Thoracic aorta (tissue), 2 donors: Measurements from ENCODE around the gene SLC35G3. TPM values are rescaled to one million over a fixed set of nuclear protein-coding genes. Genes with fewer than 3 reads are reported as not detected.

ENCODE experiments used
- ATAC-seq: fragments of 150-250 bp; one replicate; pipeline ENCODE4 v1.8.0; 2017; ENCODE audit warnings: low read depth; ENCODE audit not compliant: insufficient number of reproducible peaks, low FRiP score
- DNase-seq: peaks from one replicate; pipeline ENCODE4 v3.0.0-alpha.2; 2020; ENCODE audit warnings: low spot score
- H3K27ac ChIP-seq, 2 donors: fragments of 200-600 bp; sonication (generic); 1 replicate in 1 of 2; 2 replicates in 1 of 2; pipeline ENCODE4 v1.5.1; 2016; ENCODE audit warnings: mild to moderate bottlenecking in 2 of 2, moderate library complexity in 2 of 2
- H3K27me3 ChIP-seq: fragments of 200-600 bp; sonication (generic); replicated peaks from 2 replicates; pipeline ENCODE4 v1.6.0; 2016; ENCODE audit warnings: mild to moderate bottlenecking; ENCODE audit not compliant: insufficient read depth
- H3K36me3 ChIP-seq: fragments of 200-600 bp; sonication (generic); one replicate; pipeline ENCODE4 v1.5.1; 2016
- H3K4me1 ChIP-seq, 2 donors: fragments of 200-600 bp; sonication (generic); 1 replicate in 1 of 2; 2 replicates in 1 of 2; pipeline versions ENCODE4 v1.5.1 to v1.6.0; 2016; ENCODE audit warnings: low read depth in 2 of 2, mild to moderate bottlenecking in 1 of 2; ENCODE audit not compliant: control insufficient read depth in 1 of 2
- H3K4me3 ChIP-seq: fragments of 200-600 bp; sonication (generic); 2 replicates; pipeline ENCODE4 v1.5.1; 2016; ENCODE audit warnings: mild to moderate bottlenecking
- H3K9me3 ChIP-seq: fragments of 200-600 bp; sonication (generic); 2 replicates; pipeline ENCODE4 v1.5.1; 2016
- total RNA-seq, 2 donors: library from RNA; depleted of rRNA; stranded (reverse); fragments of >200 nt; gene quantifications; one replicate each; pipeline versions ENCODE4 v1.1.0 to v1.2.3, GENCODE V29; 2016
- TF ChIP-seq, protein P1 (sequence below): fragments of 200-600 bp; sonication (generic); IDR thresholded peaks from one replicate; pipeline ENCODE4 v1.5.1; 2019; ENCODE audit warnings: antibody characterized with exemption

Gene SLC35G3
- total RNA-seq, 2 donors from 2014 or later, result not detected

DNA sequence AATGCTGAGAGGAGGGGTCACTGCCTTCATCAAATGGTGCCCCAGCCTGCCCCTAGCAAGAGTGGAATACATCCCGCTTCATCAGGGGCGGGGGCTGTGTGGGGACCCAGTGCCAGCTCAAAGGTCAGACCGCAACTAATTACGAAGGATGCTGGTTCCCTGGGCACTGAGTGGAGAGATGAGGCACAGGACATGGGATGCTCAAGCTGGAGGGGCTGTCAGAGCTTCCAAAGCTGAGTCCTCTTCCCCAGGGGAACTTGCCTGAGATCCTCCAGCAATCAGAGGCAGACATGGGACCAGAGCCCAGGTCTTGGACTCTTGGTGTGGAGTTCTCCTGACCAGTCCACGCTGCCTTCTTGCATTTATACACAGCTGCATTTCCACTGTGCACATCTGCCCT is 27.7 kb downstream of the SLC35G3 start:
- Histone ChIP-seq H3K27ac (no peak overlapping the region), H3K4me3 (no peak overlapping the region), H3K36me3 (no peaks in the 10 kb centered on the region), H3K9me3 (no peaks in the 10 kb centered on the region), H3K4me1 (no peaks in the 10 kb centered on the region), H3K27me3 (no peaks in the 10 kb centered on the region)
- DNase-seq (no peak), ATAC-seq (no peak)
- TF ChIP-seq, protein P1, sequence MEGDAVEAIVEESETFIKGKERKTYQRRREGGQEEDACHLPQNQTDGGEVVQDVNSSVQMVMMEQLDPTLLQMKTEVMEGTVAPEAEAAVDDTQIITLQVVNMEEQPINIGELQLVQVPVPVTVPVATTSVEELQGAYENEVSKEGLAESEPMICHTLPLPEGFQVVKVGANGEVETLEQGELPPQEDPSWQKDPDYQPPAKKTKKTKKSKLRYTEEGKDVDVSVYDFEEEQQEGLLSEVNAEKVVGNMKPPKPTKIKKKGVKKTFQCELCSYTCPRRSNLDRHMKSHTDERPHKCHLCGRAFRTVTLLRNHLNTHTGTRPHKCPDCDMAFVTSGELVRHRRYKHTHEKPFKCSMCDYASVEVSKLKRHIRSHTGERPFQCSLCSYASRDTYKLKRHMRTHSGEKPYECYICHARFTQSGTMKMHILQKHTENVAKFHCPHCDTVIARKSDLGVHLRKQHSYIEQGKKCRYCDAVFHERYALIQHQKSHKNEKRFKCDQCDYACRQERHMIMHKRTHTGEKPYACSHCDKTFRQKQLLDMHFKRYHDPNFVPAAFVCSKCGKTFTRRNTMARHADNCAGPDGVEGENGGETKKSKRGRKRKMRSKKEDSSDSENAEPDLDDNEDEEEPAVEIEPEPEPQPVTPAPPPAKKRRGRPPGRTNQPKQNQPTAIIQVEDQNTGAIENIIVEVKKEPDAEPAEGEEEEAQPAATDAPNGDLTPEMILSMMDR, result no peak

DNA sequence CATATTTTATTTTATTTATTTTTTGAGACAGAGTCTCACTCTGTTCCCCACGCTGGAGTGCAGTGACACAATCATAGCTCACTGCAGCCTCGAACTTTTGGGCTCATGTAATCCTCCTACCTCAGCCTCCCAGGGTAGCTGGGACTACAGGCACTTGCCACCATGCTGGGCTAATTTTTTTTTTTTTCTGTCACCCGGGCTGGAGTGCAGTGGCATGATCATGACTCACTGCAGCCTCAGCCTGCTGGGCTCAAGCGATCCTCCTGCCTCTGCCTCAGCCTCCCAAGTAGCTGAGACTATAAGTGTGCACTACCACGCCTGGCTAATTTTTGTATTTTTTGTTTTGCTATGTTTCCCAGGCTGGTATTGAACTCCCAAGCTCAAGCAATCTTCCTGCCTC is 29.5 kb downstream of the SLC35G3 start:
- Histone ChIP-seq H3K9me3 (no peaks in the 10 kb centered on the region), H3K36me3 (no peaks in the 10 kb centered on the region), H3K27me3 (no peaks in the 10 kb centered on the region), H3K4me3 (no peak overlapping the region), H3K4me1 (no peaks in the 10 kb centered on the region), H3K27ac (no peak overlapping the region)
- ATAC-seq (no peak), DNase-seq (no peak)
- TF ChIP-seq, protein P1, result no peak

DNA sequence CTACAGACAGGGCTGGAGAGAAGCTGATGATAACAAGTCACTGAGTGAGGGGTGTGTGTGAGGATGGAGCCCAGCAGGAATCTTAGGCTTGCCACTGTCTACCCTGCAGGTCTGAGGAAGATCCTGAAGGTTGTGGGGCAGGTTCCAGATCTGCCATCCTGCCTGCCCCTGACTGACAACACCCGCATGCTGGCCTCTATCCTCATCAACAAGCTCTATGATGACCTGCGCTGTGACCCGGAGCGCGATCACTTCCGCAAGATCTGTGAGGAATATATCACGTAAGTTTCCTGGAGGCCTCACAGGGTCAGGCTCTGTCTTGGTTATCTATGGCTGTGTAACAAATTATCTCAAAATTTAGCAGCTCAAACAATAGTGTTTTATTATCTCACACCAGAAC is 30.3 kb downstream of the SLC35G3 start:
- no peak for DNase-seq
- Histone ChIP-seq H3K27ac (no peak overlapping the region), H3K27me3 (no peaks in the 10 kb centered on the region), H3K4me3 (no peak overlapping the region), H3K36me3 (no peaks in the 10 kb centered on the region), H3K4me1 (no peaks in the 10 kb centered on the region), H3K9me3 (no peaks in the 10 kb centered on the region)
- TF ChIP-seq, protein P1, result no peak
- ATAC-seq, result no peak

DNA sequence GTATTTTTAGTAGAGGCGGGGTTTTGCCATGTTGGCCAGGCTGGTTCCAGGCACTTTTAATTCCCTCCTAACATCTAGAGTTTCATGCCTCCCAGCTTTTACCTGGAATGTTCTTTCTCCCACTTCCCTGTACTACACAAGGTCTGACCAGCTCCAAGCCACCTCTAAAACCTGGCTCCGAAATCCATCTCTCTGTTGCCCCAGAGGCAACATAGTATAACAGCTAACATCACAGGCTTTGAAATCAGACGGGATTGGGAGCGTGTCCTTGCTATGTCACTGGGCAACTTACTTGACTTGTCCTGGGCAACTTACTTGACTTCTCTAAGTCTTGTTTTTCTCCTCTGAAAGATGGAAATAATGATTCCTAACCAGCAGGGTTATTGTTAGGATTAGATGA is 31.4 kb downstream of the SLC35G3 start:
- Histone ChIP-seq H3K4me1 (no peaks in the 10 kb centered on the region), H3K9me3 (no peaks in the 10 kb centered on the region), H3K4me3 (no peak overlapping the region), H3K36me3 (no peaks in the 10 kb centered on the region), H3K27ac (no peak overlapping the region), H3K27me3 (no peaks in the 10 kb centered on the region)
- TF ChIP-seq, protein P1, result no peak
- ATAC-seq, result no peak
- no peak for DNase-seq

DNA sequence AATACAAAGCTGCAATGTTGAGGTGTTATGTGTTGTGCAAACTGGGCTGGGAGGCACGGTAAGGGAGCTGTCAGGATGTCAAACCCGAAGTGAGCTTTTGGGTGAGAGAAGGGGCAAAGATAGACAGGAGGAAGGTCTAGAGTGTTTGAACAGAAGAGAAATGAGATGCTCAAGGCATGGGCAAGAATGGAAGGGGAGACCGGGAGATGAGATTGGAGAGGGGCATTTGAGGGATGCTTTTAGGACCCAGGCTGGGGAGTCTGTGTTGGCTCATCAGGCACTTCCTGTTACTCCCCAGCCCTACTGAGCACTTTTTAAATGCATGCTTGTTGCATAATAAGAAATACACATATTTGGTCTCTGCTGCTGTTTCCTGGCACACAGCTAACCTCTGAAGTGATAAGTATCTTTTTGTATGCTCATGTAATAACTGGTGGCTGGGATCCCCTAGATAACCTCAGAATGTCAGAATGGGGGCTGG is 32.9 kb downstream of the SLC35G3 start:
- ATAC-seq, result no peak

More for the DNA sequence above, 32.9 kb downstream of the SLC35G3 start:
- Histone ChIP-seq H3K27ac (no peak overlapping the region), H3K36me3 (no peaks in the 10 kb centered on the region), H3K27me3 (no peaks in the 10 kb centered on the region), H3K4me1 (no peaks in the 10 kb centered on the region), H3K4me3 (no peak overlapping the region), H3K9me3 (no peaks in the 10 kb centered on the region)
- DNase-seq, result no peak
- TF ChIP-seq, protein P1, result no peak
